Fibroblast of lung (primary cell): ENCODE data around the gene MUSTN1.

Experiments used
- CTCF ChIP-seq, 2 donors: IDR thresholded peaks in 1 of 2; conservative IDR thresholded peaks in 1 of 2; 1 replicate in 1 of 2; 2 replicates in 1 of 2; pipeline ENCODE4 v1.5.1; 2011 to 2012; ENCODE audit warnings: low read length in 2 of 2, control low read depth in 1 of 2, inconsistent platforms in 1 of 2, low read depth in 1 of 2, mild to moderate bottlenecking in 1 of 2
- EZH2 ChIP-seq: IDR thresholded peaks from 2 replicates; pipeline ENCODE4 v1.5.1; 2012; ENCODE audit warnings: low read length, control low read depth, mild to moderate bottlenecking; ENCODE audit errors: missing control alignments

GRCh38 chr3:52881871-52882270 lies 47.1 kb upstream of the MUSTN1 start:
- TF ChIP-seq CTCF (conservative IDR thresholded peaks at IDR 0.05 in 1 of 2, IDR thresholded peaks at IDR 0.05 in 1 of 2; ENCODE audit: low read depth in 1 of 2, low read length in 2 of 2) (no peak), EZH2 (no peak)
